ENCODE measurements around the gene LPO.

DNA sequence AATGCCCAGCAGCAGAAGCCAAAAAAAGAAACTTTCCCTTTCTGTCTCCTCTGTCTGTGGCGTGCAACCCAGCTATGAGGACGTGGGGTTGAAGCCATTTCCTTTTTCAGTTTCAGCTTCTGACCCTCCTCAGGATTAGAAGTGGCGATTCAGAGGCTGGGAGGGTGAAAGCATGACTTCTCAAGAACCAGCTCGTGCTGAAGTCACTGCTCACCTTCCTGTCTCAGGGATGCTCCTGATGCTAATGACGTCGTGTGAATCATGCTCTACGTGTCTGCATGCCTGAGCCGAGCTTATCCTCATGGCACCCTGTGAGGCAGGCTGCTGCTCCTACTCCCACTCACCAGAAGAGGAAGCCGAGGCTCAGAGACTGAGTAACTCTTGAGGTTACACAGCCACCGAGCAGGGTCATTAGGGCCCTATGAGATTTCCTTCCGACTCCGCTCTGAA lies 5.7 kb upstream of the LPO start:
- TF ChIP-seq, protein P1, sequence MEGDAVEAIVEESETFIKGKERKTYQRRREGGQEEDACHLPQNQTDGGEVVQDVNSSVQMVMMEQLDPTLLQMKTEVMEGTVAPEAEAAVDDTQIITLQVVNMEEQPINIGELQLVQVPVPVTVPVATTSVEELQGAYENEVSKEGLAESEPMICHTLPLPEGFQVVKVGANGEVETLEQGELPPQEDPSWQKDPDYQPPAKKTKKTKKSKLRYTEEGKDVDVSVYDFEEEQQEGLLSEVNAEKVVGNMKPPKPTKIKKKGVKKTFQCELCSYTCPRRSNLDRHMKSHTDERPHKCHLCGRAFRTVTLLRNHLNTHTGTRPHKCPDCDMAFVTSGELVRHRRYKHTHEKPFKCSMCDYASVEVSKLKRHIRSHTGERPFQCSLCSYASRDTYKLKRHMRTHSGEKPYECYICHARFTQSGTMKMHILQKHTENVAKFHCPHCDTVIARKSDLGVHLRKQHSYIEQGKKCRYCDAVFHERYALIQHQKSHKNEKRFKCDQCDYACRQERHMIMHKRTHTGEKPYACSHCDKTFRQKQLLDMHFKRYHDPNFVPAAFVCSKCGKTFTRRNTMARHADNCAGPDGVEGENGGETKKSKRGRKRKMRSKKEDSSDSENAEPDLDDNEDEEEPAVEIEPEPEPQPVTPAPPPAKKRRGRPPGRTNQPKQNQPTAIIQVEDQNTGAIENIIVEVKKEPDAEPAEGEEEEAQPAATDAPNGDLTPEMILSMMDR (conservative IDR thresholded peaks at IDR 0.05 in 1 of 2, IDR thresholded peaks at IDR 0.05 in 1 of 2; ENCODE audit: low read depth in 1 of 2, low read length in 2 of 2) = no peak
- no peak for TF ChIP-seq EZH2 (IDR thresholded peaks at IDR 0.05; ENCODE audit: low read length, missing control alignments)
